NCI-H128 (cell line): ENCODE results near the gene CFAP97D1.

Source experiments
- DNase-seq: peaks from one replicate; lab custom pipeline; 2025; ENCODE audit not compliant: unreplicated experiment; lab: John Stamatoyannopoulos, UW

CFAP97D1 gene

DNA sequence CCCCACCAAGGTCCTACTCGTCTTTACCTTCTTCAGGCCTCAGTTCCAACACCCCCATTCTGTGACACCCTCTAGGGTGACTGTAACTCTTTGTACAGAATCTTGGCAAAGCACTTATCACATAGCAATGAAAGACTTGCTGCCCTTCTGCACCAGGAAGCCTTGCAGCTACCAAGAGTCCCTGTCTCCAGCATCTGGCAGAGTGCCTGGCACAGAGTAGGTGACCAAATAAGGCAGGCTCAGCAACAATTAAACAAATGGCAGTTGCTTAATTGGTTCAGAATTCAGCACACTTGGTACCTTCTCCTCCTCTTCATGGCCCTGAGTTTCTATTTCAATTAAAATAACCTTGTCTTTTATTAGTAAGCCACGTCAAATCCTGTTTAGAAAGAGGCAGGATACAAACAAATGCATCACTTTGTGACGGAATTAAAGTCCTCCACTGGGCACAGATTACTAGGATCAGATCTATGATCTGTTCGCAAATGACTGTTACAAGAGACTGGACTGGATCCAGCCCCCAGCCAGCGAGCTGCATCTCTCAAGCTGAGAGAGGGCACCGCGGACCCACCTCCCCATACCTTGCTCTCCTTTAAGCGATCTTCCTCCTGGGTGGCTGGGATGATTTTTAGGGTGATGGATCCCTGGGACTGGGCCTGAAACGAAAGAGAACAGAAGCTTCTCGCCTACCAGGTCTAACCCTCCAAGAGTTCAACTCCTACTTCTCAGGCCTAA is 43.3 kb downstream of the CFAP97D1 start:
- DNase-seq = no peak

DNA sequence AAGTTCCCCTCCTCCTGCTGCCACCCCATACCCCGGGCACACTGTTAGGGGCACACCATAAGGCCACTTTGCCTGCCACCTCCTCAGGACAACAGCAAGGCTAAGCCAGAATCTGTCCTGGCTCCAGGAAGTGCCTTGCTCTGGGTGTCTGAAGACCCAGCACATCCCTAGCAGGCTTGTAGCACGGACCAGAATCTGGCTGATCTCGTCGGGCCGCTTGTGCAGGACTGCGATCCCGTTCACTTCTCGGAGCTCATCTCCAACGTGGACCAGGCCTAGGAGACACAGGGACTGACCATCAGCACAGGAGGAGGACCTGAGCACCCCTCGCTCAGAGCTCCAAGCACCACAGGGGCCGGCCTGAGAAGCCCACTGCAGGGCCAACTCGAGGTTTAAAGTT is 45.3 kb downstream of the CFAP97D1 start:
- no peak for DNase-seq

DNA sequence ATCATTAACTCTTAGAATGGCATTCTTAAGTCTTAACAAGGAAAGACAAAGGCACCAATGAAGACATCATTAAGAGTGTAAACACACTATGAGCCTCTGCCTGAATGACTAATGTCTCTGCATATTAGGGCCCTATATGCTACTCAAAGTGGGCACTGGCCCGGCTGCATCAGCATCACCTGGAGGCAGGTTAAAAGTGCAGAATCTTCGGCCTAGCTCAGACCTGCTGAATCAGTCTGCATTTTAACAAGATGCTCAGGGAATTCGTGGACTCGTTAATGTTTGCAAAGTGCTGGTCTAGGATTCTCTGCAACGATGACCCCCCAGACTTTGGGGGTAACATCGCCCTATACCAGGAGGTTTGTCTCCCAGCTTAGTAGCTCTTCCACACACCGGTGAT is 46.0 kb downstream of the CFAP97D1 start:
- DNase-seq = no peak

DNA sequence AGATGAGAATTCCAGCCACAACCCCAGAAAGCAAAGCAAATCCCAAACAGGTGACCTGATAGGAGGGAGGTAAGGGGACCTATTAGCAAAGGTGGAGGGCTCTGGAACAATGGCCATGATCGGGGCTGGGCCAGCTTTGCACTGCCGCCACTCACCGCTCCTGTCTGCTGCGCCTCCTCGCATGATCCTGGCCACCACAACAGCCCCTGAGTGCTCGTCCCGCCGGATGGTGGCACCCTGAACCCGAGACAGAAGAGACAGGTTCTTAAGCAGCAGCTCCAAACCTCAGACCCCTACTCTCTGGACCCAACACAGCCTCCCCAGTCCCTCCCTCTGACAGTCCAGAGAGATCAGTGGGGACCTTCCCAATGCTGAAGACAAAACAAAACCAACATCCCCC is 47.4 kb downstream of the CFAP97D1 start:
- no peak for DNase-seq

DNA sequence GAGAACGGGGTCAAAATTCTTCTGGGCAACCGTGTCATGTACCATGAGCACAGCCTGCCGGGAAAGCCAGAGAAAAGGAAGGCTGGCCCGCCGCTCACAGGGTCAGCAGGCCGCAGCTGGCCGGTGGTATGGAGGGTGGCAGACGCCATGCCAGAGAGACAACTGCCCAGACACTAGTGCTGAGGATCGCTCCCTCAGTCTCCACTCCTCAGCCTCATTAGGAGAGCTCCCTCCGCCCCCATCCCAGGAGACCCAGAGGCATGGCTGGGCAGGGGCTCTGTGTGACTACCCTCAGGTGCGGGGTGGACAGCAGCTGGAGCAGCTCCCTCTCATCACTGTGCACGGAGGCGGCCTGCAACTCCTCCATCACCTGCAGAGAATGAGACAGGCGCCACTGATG is 49.5 kb downstream of the CFAP97D1 start:
- no peak for DNase-seq

DNA sequence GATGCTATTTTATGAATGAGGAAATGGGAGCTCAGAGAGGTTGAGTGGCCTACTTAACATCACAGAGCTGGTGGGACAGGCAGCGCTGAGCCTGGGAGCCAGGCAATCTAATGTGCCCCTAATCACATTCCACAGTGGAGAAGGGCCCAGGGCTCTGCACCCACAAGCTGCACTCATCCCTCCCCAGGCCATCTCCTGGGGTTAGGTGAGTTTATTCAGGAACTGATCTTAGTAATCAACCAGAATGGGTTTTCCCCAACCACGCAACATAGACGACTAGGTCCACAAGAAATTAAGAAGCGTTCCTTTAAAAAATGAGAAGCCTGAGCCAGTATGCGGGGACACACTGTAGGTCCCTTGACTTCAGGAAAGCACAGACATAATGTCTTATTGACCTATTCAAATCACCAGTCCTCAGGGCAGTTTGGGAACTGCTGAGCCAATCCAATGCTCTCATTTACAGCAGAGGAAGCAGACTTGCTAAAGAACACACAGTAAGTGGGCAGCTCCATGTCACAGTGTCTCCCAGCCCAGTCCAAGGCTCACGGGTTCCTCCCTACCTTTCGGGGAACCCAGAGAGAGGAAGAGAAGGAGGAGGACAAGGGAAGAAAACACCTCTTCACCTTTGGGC is 50.4 kb downstream of the CFAP97D1 start:
- no peak for DNase-seq

DNA sequence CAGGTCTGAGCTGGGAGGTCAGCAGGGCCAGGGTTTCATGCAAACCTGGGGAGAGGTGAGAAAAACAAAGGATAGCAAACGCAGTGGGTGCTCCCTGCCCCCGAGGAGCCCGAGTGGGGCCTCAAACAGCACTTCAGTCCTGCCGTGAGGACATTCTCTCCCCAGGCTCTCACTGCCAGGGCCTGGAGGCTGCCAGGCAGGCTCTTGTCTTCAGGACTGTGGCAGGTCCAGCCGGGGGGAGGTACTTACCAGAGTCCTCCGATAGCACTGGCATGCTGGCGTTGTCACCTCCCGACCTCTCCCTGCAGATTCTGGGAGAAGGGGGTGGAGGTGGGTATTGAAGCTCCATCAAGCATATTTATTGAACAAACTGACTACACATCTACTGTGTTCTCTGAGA is 51.4 kb downstream of the CFAP97D1 start:
- no peak for DNase-seq

DNA sequence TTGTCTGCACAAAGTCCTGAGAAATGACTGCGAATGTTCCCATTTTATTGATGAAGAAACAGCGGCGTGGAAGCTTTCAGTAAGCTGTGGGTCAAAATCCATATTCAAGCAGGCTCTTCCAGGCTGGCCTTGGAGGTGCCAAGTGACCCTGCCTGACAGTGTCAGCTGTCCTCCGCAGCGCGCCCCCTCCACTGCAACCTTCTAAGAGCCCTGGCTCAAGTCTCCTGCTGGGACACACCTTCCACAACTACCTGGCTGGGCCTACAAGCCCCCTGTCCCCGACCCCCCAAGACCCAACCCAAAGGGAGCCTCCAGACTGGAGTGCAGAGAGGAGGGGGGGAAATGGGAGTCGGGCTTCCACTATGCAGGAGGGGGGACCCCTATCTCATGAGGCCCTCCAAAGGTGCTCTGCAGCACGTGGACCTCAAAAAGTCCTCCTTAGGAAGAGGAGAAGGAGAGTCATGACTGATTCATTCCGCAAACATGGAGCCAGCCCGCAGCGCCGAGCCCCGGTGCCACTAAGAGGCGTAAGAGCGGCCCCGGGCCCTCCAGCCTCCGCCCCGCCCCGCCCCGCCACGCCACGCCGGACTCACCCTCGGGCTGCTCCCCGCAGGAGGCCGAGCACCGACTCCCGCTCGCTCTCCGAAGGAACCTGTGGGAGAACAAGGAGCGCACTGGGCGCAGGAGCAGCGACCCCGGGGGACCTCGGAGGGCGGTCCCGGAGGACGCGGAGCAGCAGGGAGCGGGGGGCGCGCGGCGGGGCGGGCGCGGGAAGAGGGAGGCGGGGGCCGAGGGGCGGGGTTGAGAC is 52.1 kb downstream of the CFAP97D1 start:
- DNase-seq = no peak

DNA sequence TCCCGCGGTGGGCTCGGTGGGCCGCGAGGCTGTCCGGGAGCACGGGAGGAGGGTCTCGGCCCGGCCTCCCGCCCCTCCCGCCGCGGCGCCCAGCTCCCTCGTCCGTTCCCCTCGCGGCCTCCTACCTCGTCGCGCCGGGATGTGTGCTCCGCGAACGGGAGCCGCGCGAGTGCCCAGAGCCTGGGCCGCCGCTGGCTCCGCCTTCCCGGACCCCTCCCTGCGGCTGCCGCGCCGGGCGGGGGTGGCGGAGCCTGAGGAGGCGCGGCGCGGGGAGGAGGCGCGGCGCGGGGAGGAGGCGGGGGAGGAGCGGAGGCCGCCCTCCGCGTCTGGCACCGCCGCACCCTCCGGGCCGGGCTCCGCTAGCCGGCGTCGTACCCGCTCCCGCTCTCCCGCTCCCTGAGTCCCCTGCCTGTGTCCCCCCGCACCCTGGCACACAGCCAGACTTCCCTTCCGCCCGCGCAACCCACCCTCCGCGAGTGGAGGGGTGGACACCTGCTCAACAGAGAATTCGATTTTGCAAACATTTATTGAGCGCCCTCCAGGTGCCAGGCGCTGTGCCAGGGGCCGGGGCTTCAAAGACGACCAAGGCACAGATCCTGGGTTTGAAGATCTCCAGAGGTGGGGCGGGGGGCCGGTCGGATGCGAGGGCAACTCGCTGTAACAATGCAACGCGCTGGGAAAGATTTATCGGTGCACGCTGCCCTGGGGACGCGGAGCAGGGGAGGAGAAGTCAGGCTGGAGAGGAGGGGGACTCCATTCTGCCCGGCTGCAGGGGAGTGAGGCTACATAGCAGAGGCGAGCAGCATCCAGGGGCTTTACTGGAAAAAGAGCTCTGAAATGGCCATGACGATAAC is 53.0 kb downstream of the CFAP97D1 start, which contains the start of gene MPP3:
MPP3 (minus strand) TSS at position 171 of the 854 bp plus-strand sequence. CDS start 1,240 bp downstream, outside the sequence.
- no peak for DNase-seq

DNA sequence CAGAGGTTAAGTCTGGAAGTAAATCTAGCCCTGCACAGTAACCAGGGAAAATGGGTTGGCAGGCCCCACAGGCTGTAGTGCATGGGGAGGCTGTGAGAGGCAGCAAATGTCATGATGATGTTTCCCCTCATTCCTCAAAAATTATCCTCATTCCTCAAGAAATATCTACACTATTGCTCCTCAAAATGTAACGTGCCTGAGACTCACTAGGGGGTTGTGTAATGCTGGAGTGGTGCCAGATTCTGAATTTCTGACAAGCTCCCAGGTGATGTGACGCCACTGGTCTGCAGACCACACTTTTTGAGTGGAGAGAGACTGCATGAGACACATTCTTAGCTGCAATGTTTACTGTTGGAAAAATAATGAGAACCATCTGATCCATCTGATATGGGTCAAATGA is 53.9 kb downstream of the CFAP97D1 start:
- DNase-seq = no peak
